K562 (cell line): ENCODE data around the gene DSC2. TPM values are rescaled to one million over a fixed set of nuclear protein-coding genes. Genes with fewer than 3 reads are reported as not detected.

Experiments used
- ATAC-seq: fragments of 200-7000 bp; cut with Tn5 transposase; 3 replicates; pipeline ENCODE4 v1.9.1; 2020; ENCODE audit warnings: moderate library complexity
- BruUV-seq: library from RNA; stranded (reverse); fragments of 400-500 nt; replicated peaks from 2 replicates; lab custom pipeline; 2021; lab: Mats Ljungman, UMichigan
- CTCF ChIA-PET: fragments of 300-600 bp; formaldehyde crosslinking; extraction: SDS; loops from one replicate; lab custom pipeline; 2021; ENCODE audit warnings: low intra/inter-chr PET ratio; lab: Yijun Ruan, JAX
- POLR2A ChIA-PET: fragments of 300-600, 350-650 bp; sonication (Branson Sonifier 250); formaldehyde crosslinking; extraction: SDS; loops from one replicate; lab custom pipeline; 2021; ENCODE audit warnings: antibody characterized with exemption, inconsistent platforms; lab: Yijun Ruan, JAX
- DNase-seq, 4 experiments: peaks; one replicate each; pipeline versions ENCODE4 v3.0.0 to v3.0.0-alpha.2; 2011 to 2018; ENCODE audit warnings: low spot score in 3 of 4, mixed read lengths in 3 of 4; ENCODE audit errors: extremely low read depth in 1 of 4
- FAIRE-seq: peaks from 2 replicates; lab custom pipeline; 2011; peaks lifted over from hg19 to GRCh38; lab: Jason Lieb, UNC
- H2AFZ ChIP-seq: 2 replicates; pipeline ENCODE4 v1.6.0; 2011; ENCODE audit warnings: low read depth, low read length, control low read depth, inconsistent platforms
- H3K27ac ChIP-seq: fragments of 200-600 bp; 3 replicates; pipeline ENCODE4 v1.8.0; 2011; ENCODE audit warnings: low read depth, mild to moderate bottlenecking, control low read depth, inconsistent platforms, low read length, moderate library complexity, mixed read lengths; ENCODE audit errors: extremely low read depth
- H3K27me3 ChIP-seq, 2 experiments: fragments of 300-600 bp in 1 of 2; 2 replicates in 1 of 2; 3 replicates in 1 of 2; pipeline versions ENCODE4 v1.6.0 to v1.8.0; 2011; ENCODE audit warnings: inconsistent platforms in 2 of 2, low read length in 2 of 2, mild to moderate bottlenecking in 1 of 2, mixed read lengths in 1 of 2, moderate library complexity in 1 of 2; ENCODE audit not compliant: control insufficient read depth in 2 of 2, insufficient read depth in 2 of 2
- H3K36me3 ChIP-seq: fragments of 300-600 bp; 3 replicates; pipeline ENCODE4 v1.8.0; 2011; ENCODE audit warnings: mild to moderate bottlenecking, low read length, inconsistent platforms; ENCODE audit not compliant: control insufficient read depth, insufficient read depth
- H3K4me1 ChIP-seq, 2 experiments: fragments of 200-600 bp in 1 of 2; replicated peaks in 1 of 2; 2 replicates in 1 of 2; 3 replicates in 1 of 2; pipeline versions ENCODE4 v1.5.1 to v1.8.0; 2011; ENCODE audit warnings: inconsistent platforms in 2 of 2, low read length in 2 of 2, mild to moderate bottlenecking in 1 of 2, mixed read lengths in 1 of 2, moderate library complexity in 1 of 2; ENCODE audit not compliant: control insufficient read depth in 2 of 2, insufficient read depth in 2 of 2
- H3K4me2 ChIP-seq: 2 replicates; pipeline ENCODE4 v1.6.1; 2011; ENCODE audit warnings: low read length, control low read depth, inconsistent platforms, mixed read lengths; ENCODE audit not compliant: insufficient read depth
- H3K4me3 ChIP-seq: fragments of 200-600 bp; sonication (generic), shearing (Covaris generic); 2 replicates; pipeline ENCODE4 v1.5.1; 2016; ENCODE audit warnings: control low read depth, inconsistent platforms
- H3K79me2 ChIP-seq: fragments of 200-600 bp; 3 replicates; pipeline ENCODE4 v1.8.0; 2011; ENCODE audit warnings: low read length, inconsistent platforms; ENCODE audit not compliant: control insufficient read depth, insufficient read depth
- H3K9ac ChIP-seq, 2 experiments: 2 replicates each; pipeline versions ENCODE4 v1.6.0 to v1.6.1; 2011; ENCODE audit warnings: low read depth in 2 of 2, low read length in 2 of 2, control low read depth in 1 of 2, inconsistent platforms in 1 of 2, mild to moderate bottlenecking in 1 of 2, mixed read lengths in 1 of 2; ENCODE audit not compliant: insufficient read depth in 1 of 2
- H3K9me1 ChIP-seq: one replicate; pipeline ENCODE4 v1.6.0; 2011; ENCODE audit warnings: inconsistent platforms, mild to moderate bottlenecking, low read length, moderate library complexity; ENCODE audit not compliant: control insufficient read depth, insufficient read depth
- H3K9me3 ChIP-seq: replicated peaks from 2 replicates; pipeline ENCODE4 v1.5.1; 2011; ENCODE audit warnings: low read depth, low read length, inconsistent platforms; ENCODE audit not compliant: control insufficient read depth, insufficient read depth
- H4K20me1 ChIP-seq: replicated peaks from 2 replicates; pipeline ENCODE4 v1.6.1; 2011; ENCODE audit warnings: low read length, inconsistent platforms, mixed read lengths; ENCODE audit not compliant: control insufficient read depth, insufficient read depth
- CBX2 ChIP-seq: fragments of 200-600 bp; sonication (generic); IDR thresholded peaks from one replicate; pipeline ENCODE4 v1.6.1; 2012; ENCODE audit warnings: mild to moderate bottlenecking, low read length, inconsistent platforms; ENCODE audit not compliant: insufficient read depth, poor library complexity, severe bottlenecking
- HDAC2 ChIP-seq: fragments of 450-650 bp; IDR thresholded peaks from 2 replicates; pipeline ENCODE4 v1.6.1; 2016; ENCODE audit warnings: mild to moderate bottlenecking
- IFI16 ChIP-seq: fragments of 250-450 bp; sonication (Bioruptor Pico); IDR thresholded peaks from 2 replicates; pipeline ENCODE4 v2.1.2; 2022; ENCODE audit warnings: mild to moderate bottlenecking, inconsistent platforms
- KAT7 ChIP-seq: sonication (generic); formaldehyde crosslinking; IDR thresholded peaks from 2 replicates; pipeline ENCODE4 v1.8.0; 2022; ENCODE audit warnings: missing genetic modification reagents, mild to moderate bottlenecking, borderline replicate concordance
- LCOR ChIP-seq: sonication (generic); formaldehyde crosslinking; IDR thresholded peaks from 2 replicates; pipeline ENCODE4 v1.8.0; 2022; ENCODE audit warnings: mild to moderate bottlenecking, missing genetic modification reagents
- SAP30 ChIP-seq: fragments of 200-600 bp; sonication (generic); IDR thresholded peaks from 2 replicates; pipeline ENCODE4 v1.6.1; 2012; ENCODE audit warnings: borderline replicate concordance, low read depth, mild to moderate bottlenecking, moderate library complexity, low read length, control low read depth, inconsistent platforms; ENCODE audit not compliant: insufficient read depth, poor library complexity, severe bottlenecking
- whole genome bisulfite sequencing: fragments of 100-300 bp; shearing (Covaris generic); methylation state at CpG from one replicate; pipeline ENCODE4 v1.1.6; 2016; ENCODE audit warnings: low coverage, mixed read lengths; ENCODE audit not compliant: insufficient coverage; ENCODE audit errors: missing lambda C conversion rate; 5-methylcytosine and 5-hydroxymethylcytosine counted together
- in situ Hi-C: fragments of 300-500 bp; cut with MboI; formaldehyde crosslinking; loops from 4 replicates; pipeline ENCODE4 v1.15.0; 2018; ENCODE audit warnings: inconsistent platforms, mixed read lengths
- intact Hi-C: fragments of 100-400 bp; cut with micrococcal nuclease; formaldehyde crosslinking; loops from 2 replicates; pipeline ENCODE4 v1.14.2; 2022
- polyA plus RNA-seq, 8 experiments: library from polyadenylated mRNA; depleted of rRNA in 4 of 8; stranded (reverse) in 5 of 8; unstranded in 3 of 8; fragments of >200 nt; fragmentation: Nextera tagmentation in 2 of 8; fragmentation: Illumina TruSeq in 1 of 8; extraction: Ambion mirVana in 2 of 8; extraction: Trizol in 1 of 8; gene quantifications; 2 replicates each; pipeline versions ENCODE4 v1.2.1 to v1.2.3, GENCODE V29; 2011 to 2014; ENCODE audit warnings: inconsistent platforms in 1 of 8, missing spikeins in 1 of 8
- total RNA-seq, 7 experiments: library from RNA; depleted of rRNA in 6 of 7; stranded (reverse); fragments of >200 nt in 6 of 7; fragmentation: Illumina TruSeq in 2 of 7; extraction: Trizol in 2 of 7; gene quantifications; 2 replicates each; pipeline versions ENCODE4 v1.2.1 to v1.2.3, GENCODE V29; 2011 to 2021; ENCODE audit warnings: low replicate concordance in 1 of 7
- TF ChIP-seq, protein P1 (sequence below): fragments of 200-600 bp; sonication (generic); IDR thresholded peaks from one replicate; pipeline ENCODE4 v1.6.1; 2012; ENCODE audit warnings: mild to moderate bottlenecking, low read depth, low read length, inconsistent platforms
- TF ChIP-seq, protein P2 (sequence below): fragments of 250-450 bp; sonication (Bioruptor Pico); IDR thresholded peaks from 2 replicates; pipeline ENCODE4 v1.8.0; 2021; ENCODE audit warnings: moderate library complexity, mild to moderate bottlenecking, inconsistent platforms

DSC2 gene
- total and polyA plus RNA-seq, 9 of the 15 experiments (the other 6 are each of a cell fraction or from before 2014, with no cell fraction given) = 3.8 to 15.3 (median 6.4) TPM

DNA sequence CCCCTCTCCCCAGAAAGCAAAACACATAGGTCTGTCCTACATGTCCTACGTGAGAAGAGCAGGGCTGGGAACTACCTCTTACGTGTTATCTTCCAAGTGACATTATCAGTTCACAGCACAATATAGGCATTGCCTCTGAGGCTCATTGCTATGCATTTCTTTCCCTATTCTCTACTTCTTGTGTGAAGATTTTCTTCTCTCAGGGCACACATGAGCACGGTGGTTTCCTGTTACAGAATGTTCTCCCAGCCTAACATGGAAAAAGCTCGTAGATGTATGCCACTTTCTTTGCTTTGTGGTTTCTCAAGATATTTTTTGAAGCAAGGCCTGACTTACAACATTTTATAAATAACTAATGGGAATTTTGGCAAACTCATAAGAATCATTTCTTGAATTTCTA, 40.3 kb downstream of the DSC2 start:
- Histone ChIP-seq H3K4me2 (no peak overlapping the region), H3K4me1 (no peaks in the 10 kb centered on the region), H4K20me1 (no peaks in the 10 kb centered on the region), H3K9me1 (no peaks in the 10 kb centered on the region), H3K79me2 (no peaks in the 10 kb centered on the region), H3K27ac (no peak overlapping the region), H3K36me3 (no peaks in the 10 kb centered on the region), H2AFZ (no peak overlapping the region), H3K9me3 (no peaks in the 10 kb centered on the region), H3K9ac (no peak overlapping the region), H3K27me3 (no peaks in the 10 kb centered on the region), H3K4me3 (no peak overlapping the region)
- POLR2A ChIA-PET = interaction anchor here (1.7 kb wide), 1 partner anchor 44 kb away, joined by 3 read pairs; no protein-coding TSS in a partner anchor
- intact Hi-C loops (no loop called here), in situ Hi-C loops (no loop called here)
- CTCF ChIA-PET = no interaction called here
- 0% methylated on average over 4 of the region's 4 CpGs for WGBS
- FAIRE-seq = no peak
- DNase-seq = no peak
- BruUV-seq = no TSS peak
- no peak for ATAC-seq
- TF ChIP-seq CBX2 (no peak), SAP30 (no peak), HDAC2 (no peak), LCOR (no peak), KAT7 (CRISPR knock-in tag) (no peak), IFI16 (no peak)
- TF ChIP-seq, protein P1, sequence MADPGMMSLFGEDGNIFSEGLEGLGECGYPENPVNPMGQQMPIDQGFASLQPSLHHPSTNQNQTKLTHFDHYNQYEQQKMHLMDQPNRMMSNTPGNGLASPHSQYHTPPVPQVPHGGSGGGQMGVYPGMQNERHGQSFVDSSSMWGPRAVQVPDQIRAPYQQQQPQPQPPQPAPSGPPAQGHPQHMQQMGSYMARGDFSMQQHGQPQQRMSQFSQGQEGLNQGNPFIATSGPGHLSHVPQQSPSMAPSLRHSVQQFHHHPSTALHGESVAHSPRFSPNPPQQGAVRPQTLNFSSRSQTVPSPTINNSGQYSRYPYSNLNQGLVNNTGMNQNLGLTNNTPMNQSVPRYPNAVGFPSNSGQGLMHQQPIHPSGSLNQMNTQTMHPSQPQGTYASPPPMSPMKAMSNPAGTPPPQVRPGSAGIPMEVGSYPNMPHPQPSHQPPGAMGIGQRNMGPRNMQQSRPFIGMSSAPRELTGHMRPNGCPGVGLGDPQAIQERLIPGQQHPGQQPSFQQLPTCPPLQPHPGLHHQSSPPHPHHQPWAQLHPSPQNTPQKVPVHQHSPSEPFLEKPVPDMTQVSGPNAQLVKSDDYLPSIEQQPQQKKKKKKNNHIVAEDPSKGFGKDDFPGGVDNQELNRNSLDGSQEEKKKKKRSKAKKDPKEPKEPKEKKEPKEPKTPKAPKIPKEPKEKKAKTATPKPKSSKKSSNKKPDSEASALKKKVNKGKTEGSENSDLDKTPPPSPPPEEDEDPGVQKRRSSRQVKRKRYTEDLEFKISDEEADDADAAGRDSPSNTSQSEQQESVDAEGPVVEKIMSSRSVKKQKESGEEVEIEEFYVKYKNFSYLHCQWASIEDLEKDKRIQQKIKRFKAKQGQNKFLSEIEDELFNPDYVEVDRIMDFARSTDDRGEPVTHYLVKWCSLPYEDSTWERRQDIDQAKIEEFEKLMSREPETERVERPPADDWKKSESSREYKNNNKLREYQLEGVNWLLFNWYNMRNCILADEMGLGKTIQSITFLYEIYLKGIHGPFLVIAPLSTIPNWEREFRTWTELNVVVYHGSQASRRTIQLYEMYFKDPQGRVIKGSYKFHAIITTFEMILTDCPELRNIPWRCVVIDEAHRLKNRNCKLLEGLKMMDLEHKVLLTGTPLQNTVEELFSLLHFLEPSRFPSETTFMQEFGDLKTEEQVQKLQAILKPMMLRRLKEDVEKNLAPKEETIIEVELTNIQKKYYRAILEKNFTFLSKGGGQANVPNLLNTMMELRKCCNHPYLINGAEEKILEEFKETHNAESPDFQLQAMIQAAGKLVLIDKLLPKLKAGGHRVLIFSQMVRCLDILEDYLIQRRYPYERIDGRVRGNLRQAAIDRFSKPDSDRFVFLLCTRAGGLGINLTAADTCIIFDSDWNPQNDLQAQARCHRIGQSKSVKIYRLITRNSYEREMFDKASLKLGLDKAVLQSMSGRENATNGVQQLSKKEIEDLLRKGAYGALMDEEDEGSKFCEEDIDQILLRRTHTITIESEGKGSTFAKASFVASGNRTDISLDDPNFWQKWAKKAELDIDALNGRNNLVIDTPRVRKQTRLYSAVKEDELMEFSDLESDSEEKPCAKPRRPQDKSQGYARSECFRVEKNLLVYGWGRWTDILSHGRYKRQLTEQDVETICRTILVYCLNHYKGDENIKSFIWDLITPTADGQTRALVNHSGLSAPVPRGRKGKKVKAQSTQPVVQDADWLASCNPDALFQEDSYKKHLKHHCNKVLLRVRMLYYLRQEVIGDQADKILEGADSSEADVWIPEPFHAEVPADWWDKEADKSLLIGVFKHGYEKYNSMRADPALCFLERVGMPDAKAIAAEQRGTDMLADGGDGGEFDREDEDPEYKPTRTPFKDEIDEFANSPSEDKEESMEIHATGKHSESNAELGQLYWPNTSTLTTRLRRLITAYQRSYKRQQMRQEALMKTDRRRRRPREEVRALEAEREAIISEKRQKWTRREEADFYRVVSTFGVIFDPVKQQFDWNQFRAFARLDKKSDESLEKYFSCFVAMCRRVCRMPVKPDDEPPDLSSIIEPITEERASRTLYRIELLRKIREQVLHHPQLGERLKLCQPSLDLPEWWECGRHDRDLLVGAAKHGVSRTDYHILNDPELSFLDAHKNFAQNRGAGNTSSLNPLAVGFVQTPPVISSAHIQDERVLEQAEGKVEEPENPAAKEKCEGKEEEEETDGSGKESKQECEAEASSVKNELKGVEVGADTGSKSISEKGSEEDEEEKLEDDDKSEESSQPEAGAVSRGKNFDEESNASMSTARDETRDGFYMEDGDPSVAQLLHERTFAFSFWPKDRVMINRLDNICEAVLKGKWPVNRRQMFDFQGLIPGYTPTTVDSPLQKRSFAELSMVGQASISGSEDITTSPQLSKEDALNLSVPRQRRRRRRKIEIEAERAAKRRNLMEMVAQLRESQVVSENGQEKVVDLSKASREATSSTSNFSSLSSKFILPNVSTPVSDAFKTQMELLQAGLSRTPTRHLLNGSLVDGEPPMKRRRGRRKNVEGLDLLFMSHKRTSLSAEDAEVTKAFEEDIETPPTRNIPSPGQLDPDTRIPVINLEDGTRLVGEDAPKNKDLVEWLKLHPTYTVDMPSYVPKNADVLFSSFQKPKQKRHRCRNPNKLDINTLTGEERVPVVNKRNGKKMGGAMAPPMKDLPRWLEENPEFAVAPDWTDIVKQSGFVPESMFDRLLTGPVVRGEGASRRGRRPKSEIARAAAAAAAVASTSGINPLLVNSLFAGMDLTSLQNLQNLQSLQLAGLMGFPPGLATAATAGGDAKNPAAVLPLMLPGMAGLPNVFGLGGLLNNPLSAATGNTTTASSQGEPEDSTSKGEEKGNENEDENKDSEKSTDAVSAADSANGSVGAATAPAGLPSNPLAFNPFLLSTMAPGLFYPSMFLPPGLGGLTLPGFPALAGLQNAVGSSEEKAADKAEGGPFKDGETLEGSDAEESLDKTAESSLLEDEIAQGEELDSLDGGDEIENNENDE = no peak
- TF ChIP-seq, protein P2, sequence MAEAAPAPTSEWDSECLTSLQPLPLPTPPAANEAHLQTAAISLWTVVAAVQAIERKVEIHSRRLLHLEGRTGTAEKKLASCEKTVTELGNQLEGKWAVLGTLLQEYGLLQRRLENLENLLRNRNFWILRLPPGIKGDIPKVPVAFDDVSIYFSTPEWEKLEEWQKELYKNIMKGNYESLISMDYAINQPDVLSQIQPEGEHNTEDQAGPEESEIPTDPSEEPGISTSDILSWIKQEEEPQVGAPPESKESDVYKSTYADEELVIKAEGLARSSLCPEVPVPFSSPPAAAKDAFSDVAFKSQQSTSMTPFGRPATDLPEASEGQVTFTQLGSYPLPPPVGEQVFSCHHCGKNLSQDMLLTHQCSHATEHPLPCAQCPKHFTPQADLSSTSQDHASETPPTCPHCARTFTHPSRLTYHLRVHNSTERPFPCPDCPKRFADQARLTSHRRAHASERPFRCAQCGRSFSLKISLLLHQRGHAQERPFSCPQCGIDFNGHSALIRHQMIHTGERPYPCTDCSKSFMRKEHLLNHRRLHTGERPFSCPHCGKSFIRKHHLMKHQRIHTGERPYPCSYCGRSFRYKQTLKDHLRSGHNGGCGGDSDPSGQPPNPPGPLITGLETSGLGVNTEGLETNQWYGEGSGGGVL (CRISPR knock-in tag) = no peak
